Fibroblast of skin of scalp (primary cell): ENCODE results near the gene SLC34A1.

ENCODE experiments used
- DNase-seq: peaks from one replicate; pipeline ENCODE4 v3.0.0-alpha.2; 2013

SLC34A1 gene

DNA sequence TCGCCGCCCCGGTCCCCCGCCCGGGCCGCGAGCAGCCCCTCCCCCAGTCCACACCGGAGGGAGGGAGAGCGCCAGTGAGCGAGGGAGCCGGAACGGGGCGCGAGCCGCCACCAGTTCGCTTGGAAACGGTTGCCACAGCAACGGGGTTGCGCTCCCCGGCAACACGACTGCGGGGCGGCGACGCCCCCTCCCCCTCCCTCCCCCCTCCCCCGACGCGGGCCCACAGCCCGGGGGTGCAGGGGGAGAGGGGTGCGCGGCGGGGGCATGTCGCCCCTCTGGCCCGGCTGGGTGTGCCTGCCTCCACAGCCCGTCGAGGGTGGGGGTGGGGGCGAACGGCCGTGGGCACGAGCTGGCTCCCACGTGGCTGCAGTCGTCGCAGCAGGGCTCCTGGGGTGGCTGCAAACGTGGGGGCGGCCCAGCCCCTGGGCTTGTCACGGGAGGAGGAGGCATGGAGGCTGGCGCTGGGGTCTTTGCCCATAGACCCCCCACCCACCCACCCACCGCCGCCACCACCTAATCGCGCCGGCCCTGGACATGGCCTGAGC, 62.9 kb downstream of the SLC34A1 start:
- DNase-seq, result peak; percentile 46

DNA sequence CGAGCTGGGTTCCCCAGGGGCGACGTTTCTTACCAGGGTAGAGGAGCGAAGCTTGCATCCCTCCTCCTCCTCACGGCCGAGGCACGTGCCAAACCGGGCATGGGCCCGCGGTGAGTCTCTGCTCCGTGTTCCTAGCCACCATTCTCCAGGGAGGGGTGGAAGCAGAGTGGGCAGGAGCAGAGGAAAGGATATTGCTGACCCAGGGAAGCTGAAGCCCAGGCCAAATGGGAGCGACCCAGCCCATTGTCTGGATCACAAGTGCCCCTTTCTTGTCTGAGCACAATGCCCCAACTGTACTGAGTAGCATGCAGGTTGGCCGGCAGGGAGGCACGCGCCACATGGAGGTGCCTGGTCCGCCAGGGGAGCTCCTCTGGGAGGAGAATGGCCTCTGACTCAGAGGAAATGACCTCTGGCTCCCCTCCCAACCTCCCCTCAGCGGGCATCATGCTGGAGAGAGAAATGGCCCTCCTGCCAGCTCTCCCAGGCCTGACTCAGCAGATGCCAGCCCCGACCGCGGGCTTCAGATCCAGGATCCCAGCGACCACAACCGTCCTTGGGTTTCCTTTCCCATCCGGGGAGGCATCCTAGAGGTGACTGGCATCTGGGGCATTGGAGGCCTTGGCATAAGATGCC, 63.5 kb downstream of the SLC34A1 start:
- DNase-seq, result peak; percentile 75
